HepG2 (cell line): ENCODE results near the gene SLC16A4. TPM values are rescaled to one million over a fixed set of nuclear protein-coding genes. Genes with fewer than 3 reads are reported as not detected.

Experiments used
- ATRX ChIP-seq: sonication (generic); formaldehyde crosslinking; IDR thresholded peaks from 2 replicates; pipeline ENCODE4 v1.4.0; 2020; ENCODE audit warnings: missing genetic modification reagents, borderline replicate concordance
- BHLHE40 ChIP-seq: IDR thresholded peaks from 2 replicates; pipeline ENCODE4 v1.6.1; 2011; ENCODE audit warnings: low read length, improper control_type of control experiment
- GATAD2A ChIP-seq: IDR thresholded peaks from 2 replicates; pipeline ENCODE4 v1.6.1; 2016
- KDM5B ChIP-seq: sonication (generic); formaldehyde crosslinking; IDR thresholded peaks from 2 replicates; pipeline ENCODE4 v1.4.0; 2020; ENCODE audit warnings: missing genetic modification reagents, mild to moderate bottlenecking, borderline replicate concordance
- MLLT10 ChIP-seq: sonication (generic); formaldehyde crosslinking; IDR thresholded peaks from 2 replicates; pipeline ENCODE4 v1.4.0; 2020; ENCODE audit warnings: missing genetic modification reagents
- NFKBIZ ChIP-seq: IDR thresholded peaks from 2 replicates; pipeline ENCODE4 v1.6.1; 2018; ENCODE audit warnings: missing genetic modification reagents, missing compliant biosample characterization
- PHF20 ChIP-seq: sonication (generic); formaldehyde crosslinking; IDR thresholded peaks from 2 replicates; pipeline ENCODE4 v1.5.0; 2020; ENCODE audit warnings: mild to moderate bottlenecking, missing genetic modification reagents
- PHF8 ChIP-seq: sonication (generic); formaldehyde crosslinking; IDR thresholded peaks from 2 replicates; pipeline ENCODE4 v1.5.0; 2020; ENCODE audit warnings: missing genetic modification reagents
- RBM22 ChIP-seq: fragments of 200-400 bp; formaldehyde crosslinking; optimal IDR thresholded peaks from 2 replicates; pipeline ENCODE3; 2017; ENCODE audit warnings: mild to moderate bottlenecking, low read length, moderate library complexity
- SALL1 ChIP-seq: sonication (generic); formaldehyde crosslinking; IDR thresholded peaks from 2 replicates; pipeline ENCODE4 v1.8.0; 2022; ENCODE audit warnings: mild to moderate bottlenecking, missing genetic modification reagents
- SALL2 ChIP-seq: sonication (generic); formaldehyde crosslinking; IDR thresholded peaks from 2 replicates; pipeline ENCODE4 v1.8.1; 2023; ENCODE audit warnings: mild to moderate bottlenecking, missing genetic modification reagents, inconsistent platforms
- SYNCRIP ChIP-seq: fragments of 200-400 bp; formaldehyde crosslinking; IDR thresholded peaks from 2 replicates; pipeline ENCODE4 v1.6.1; 2018; ENCODE audit warnings: mild to moderate bottlenecking, low read depth, low read length; ENCODE audit not compliant: insufficient read depth
- ZMYM4 ChIP-seq: sonication (generic); formaldehyde crosslinking; IDR thresholded peaks from 2 replicates; pipeline ENCODE4 v1.8.1; 2023; ENCODE audit warnings: mild to moderate bottlenecking, missing genetic modification reagents
- ZNF235 ChIP-seq: sonication (generic); formaldehyde crosslinking; IDR thresholded peaks from 2 replicates; pipeline ENCODE4 v1.8.1; 2023; ENCODE audit warnings: mild to moderate bottlenecking, missing genetic modification reagents, borderline replicate concordance
- ZNF503 ChIP-seq: sonication (generic); formaldehyde crosslinking; IDR thresholded peaks from 2 replicates; pipeline ENCODE4 v1.4.0; 2020; ENCODE audit warnings: missing genetic modification reagents
- ZNF7 ChIP-seq: IDR thresholded peaks from 2 replicates; pipeline ENCODE4 v1.6.1; 2016; ENCODE audit warnings: missing biosample characterization, missing genetic modification reagents
- ZNF777 ChIP-seq: sonication (generic); formaldehyde crosslinking; IDR thresholded peaks from 2 replicates; pipeline ENCODE4 v1.4.0; 2020; ENCODE audit warnings: missing genetic modification reagents
- ZSCAN21 ChIP-seq: sonication (generic); formaldehyde crosslinking; IDR thresholded peaks from 2 replicates; pipeline ENCODE4 v1.8.0; 2022; ENCODE audit warnings: mild to moderate bottlenecking, missing genetic modification reagents, moderate library complexity, borderline replicate concordance
- polyA plus RNA-seq, 8 experiments: library from polyadenylated mRNA; depleted of rRNA in 3 of 8; stranded (reverse) in 7 of 8; unstranded in 1 of 8; fragments of >200 nt; fragmentation: Illumina TruSeq in 4 of 8; extraction: Trizol in 4 of 8; gene quantifications; 2 replicates each; pipeline versions ENCODE4 v1.2.1 to v1.2.3, GENCODE V29; 2011 to 2016; ENCODE audit warnings: low read depth in 4 of 8, missing spikeins in 1 of 8, mixed read lengths in 1 of 8; ENCODE audit not compliant: insufficient read depth in 1 of 8
- total RNA-seq, 5 experiments: library from RNA; depleted of rRNA; stranded (reverse); fragments of >200 nt; fragmentation: Illumina TruSeq; extraction: Trizol; gene quantifications; 2 replicates each; pipeline ENCODE4 v1.2.3, GENCODE V29; 2016; ENCODE audit warnings: low read depth in 1 of 5
- TF ChIP-seq, protein P1 (sequence below): sonication (generic); formaldehyde crosslinking; IDR thresholded peaks from 2 replicates; pipeline ENCODE4 v1.5.0; 2020; ENCODE audit warnings: missing genetic modification reagents
- TF ChIP-seq, protein P2 (sequence below): IDR thresholded peaks from 2 replicates; pipeline ENCODE4 v1.6.1; 2012; ENCODE audit warnings: inconsistent platforms
- TF ChIP-seq, protein P3 (sequence below): sonication (generic); formaldehyde crosslinking; IDR thresholded peaks from 2 replicates; pipeline ENCODE4 v1.4.0; 2020; ENCODE audit warnings: mild to moderate bottlenecking, missing genetic modification reagents, borderline replicate concordance

Gene SLC16A4
- total and polyA plus RNA-seq, 2 of the 13 experiments (the other 11 are each of a cell fraction or from before 2014, with no cell fraction given): 1.1 to 1.5 TPM

DNA sequence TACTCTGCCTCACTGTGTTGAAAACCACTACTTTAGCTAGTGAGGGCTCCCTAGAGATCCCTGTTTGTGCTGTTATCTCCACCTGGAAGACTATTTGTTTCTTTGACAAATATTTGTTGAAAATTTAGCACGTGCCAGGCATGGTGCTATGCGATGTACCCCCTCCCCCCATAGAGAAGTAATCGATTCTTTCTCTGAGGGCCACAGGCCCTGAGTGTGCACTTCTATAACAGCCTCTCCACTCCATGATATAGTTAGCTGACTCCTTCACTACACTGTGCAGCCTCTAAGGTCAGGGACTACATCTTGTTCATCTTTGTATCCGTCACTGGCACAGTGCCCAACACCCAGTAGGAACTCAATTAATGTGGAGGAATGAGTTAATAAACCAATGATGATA is 69.0 kb downstream of the SLC16A4 start (continued):
- no peak for TF ChIP-seq RBM22
- TF ChIP-seq, protein P1, sequence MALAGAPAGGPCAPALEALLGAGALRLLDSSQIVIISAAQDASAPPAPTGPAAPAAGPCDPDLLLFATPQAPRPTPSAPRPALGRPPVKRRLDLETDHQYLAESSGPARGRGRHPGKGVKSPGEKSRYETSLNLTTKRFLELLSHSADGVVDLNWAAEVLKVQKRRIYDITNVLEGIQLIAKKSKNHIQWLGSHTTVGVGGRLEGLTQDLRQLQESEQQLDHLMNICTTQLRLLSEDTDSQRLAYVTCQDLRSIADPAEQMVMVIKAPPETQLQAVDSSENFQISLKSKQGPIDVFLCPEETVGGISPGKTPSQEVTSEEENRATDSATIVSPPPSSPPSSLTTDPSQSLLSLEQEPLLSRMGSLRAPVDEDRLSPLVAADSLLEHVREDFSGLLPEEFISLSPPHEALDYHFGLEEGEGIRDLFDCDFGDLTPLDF (CRISPR knock-in tag): no peak
- no peak for TF ChIP-seq ZNF777 (CRISPR knock-in tag)
- TF ChIP-seq SALL2: no peak
- no peak for TF ChIP-seq MLLT10
- 0 out of 2 replicates have a peak, but pooled peaks have one; percentile 18 for TF ChIP-seq ZMYM4 (CRISPR knock-in tag)
- TF ChIP-seq GATAD2A (CRISPR knock-in tag): 0 out of 2 replicates have a peak, but pooled peaks have one; percentile 19
- TF ChIP-seq, protein P2, sequence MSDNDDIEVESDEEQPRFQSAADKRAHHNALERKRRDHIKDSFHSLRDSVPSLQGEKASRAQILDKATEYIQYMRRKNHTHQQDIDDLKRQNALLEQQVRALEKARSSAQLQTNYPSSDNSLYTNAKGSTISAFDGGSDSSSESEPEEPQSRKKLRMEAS: no peak
- TF ChIP-seq, protein P3, sequence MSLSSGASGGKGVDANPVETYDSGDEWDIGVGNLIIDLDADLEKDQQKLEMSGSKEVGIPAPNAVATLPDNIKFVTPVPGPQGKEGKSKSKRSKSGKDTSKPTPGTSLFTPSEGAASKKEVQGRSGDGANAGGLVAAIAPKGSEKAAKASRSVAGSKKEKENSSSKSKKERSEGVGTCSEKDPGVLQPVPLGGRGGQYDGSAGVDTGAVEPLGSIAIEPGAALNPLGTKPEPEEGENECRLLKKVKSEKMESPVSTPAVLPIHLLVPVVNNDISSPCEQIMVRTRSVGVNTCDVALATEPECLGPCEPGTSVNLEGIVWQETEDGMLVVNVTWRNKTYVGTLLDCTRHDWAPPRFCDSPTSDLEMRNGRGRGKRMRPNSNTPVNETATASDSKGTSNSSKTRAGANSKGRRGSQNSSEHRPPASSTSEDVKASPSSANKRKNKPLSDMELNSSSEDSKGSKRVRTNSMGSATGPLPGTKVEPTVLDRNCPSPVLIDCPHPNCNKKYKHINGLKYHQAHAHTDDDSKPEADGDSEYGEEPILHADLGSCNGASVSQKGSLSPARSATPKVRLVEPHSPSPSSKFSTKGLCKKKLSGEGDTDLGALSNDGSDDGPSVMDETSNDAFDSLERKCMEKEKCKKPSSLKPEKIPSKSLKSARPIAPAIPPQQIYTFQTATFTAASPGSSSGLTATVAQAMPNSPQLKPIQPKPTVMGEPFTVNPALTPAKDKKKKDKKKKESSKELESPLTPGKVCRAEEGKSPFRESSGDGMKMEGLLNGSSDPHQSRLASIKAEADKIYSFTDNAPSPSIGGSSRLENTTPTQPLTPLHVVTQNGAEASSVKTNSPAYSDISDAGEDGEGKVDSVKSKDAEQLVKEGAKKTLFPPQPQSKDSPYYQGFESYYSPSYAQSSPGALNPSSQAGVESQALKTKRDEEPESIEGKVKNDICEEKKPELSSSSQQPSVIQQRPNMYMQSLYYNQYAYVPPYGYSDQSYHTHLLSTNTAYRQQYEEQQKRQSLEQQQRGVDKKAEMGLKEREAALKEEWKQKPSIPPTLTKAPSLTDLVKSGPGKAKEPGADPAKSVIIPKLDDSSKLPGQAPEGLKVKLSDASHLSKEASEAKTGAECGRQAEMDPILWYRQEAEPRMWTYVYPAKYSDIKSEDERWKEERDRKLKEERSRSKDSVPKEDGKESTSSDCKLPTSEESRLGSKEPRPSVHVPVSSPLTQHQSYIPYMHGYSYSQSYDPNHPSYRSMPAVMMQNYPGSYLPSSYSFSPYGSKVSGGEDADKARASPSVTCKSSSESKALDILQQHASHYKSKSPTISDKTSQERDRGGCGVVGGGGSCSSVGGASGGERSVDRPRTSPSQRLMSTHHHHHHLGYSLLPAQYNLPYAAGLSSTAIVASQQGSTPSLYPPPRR (CRISPR knock-in tag): no peak
- TF ChIP-seq BHLHE40: peak; percentile 65
- TF ChIP-seq KDM5B: no peak
- TF ChIP-seq NFKBIZ (CRISPR knock-in tag): no peak
- no peak for TF ChIP-seq ZNF503
- no peak for TF ChIP-seq PHF20 (CRISPR knock-in tag)
- TF ChIP-seq SALL1 (CRISPR knock-in tag): peak; percentile 31; the same call in 1 of the 2 replicates
- TF ChIP-seq ZNF235 (CRISPR knock-in tag): no peak
- no peak for TF ChIP-seq ZNF7 (CRISPR knock-in tag)
- no peak for TF ChIP-seq ATRX
- TF ChIP-seq PHF8 (CRISPR knock-in tag): no peak
- no peak for TF ChIP-seq SYNCRIP
- no peak for TF ChIP-seq ZSCAN21
